Panc1 (cell line): ENCODE data around the gene TOPBP1.

Experiments
- CTCF ChIP-seq: fragments of 450-650 bp; IDR thresholded peaks from 2 replicates; pipeline ENCODE4 v1.5.1; 2017; ENCODE audit warnings: mild to moderate bottlenecking
- POLR2AphosphoS5 ChIP-seq: IDR thresholded peaks from 2 replicates; pipeline ENCODE4 v1.6.1; 2012; ENCODE audit warnings: mild to moderate bottlenecking, low read depth, low read length, moderate library complexity

GRCh38 chr3:133644768-133645167 is 17.0 kb downstream of the TOPBP1 start:
- TF ChIP-seq CTCF = no peak
- TF ChIP-seq POLR2AphosphoS5 = peak; percentile 66; the same call in 1 of the 2 replicates
